Measurements from ENCODE around the gene LITAF.

Gene LITAF

GRCh38 chr16:11547118-11547916 is 39.4 kb downstream of the LITAF start:
- no peak for DNase-seq

- DNase-seq: no peak
Measured at GRCh38 chr16:11546608-11547061, 40.1 kb downstream of the LITAF start.

- no peak for DNase-seq
Measured at GRCh38 chr16:11543661-11544393, 42.9 kb downstream of the LITAF start.

GRCh38 chr16:11542069-11542744 is 44.5 kb downstream of the LITAF start:
- no peak for DNase-seq

DNA sequence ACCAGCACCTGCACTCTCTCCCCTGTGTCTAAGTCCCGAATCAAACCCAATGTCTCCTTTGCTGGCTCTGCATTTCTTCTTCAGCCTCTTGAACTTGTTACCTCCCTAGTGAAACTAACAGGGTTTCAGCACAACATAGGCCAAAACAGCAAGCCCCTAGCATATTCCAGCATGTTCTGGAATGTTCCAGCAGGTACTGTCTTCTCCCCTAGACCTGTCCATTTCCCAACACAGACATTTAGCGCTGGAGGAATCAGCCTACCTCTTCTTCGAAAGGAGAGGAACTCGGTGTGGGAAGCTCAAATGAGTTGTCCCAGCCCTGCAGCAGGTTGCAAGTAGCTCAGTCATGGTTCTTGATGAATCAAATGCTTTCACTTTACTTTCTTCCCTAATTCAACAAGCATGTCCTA is 47.1 kb downstream of the LITAF start:
- DNase-seq: no peak

DNA sequence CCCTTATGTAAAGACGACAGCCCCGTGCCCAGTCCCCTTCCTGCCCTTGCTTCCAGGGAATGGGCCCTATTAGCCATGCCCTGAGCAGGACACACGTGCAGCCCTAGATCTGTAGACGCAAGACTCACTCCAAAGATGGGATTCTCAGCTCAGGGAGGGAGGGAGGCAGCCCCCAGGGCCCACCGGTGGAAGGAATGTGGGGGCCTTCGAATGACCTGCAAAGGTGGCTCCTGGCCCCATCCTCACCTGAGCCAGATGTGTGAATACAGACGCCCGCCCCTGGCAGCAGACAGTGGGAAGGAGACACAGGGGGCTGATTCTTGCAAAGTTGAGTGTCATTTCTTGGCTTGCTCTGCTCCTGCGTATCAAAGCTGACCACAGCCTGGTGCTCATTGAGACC is 47.8 kb downstream of the LITAF start:
- no peak for DNase-seq

- no peak for DNase-seq
Measured at GRCh38 chr16:11536104-11536866, 50.4 kb downstream of the LITAF start.

- peak; percentile 34 for DNase-seq
Measured at GRCh38 chr16:11535494-11535893, 51.2 kb downstream of the LITAF start.

DNA sequence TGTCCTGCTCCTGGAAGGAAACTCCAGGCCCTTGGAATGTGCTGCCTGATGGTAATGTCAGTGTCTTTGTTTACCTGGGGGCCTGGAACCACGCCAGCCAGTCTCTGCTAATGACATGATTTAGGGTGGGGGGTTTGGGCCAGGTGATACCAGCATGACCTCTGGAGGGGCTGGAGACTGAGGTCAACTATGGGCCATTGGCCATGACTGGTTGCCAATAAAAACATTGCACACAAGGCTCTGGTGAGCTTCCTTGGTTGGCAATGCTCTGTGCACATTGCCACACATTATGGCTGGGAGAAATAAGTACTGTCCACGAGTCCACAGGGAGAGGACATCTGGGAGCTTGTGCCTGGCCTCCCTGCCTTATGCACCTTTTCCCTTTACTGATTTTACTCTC is 52.5 kb downstream of the LITAF start:
- no peak for DNase-seq

DNA sequence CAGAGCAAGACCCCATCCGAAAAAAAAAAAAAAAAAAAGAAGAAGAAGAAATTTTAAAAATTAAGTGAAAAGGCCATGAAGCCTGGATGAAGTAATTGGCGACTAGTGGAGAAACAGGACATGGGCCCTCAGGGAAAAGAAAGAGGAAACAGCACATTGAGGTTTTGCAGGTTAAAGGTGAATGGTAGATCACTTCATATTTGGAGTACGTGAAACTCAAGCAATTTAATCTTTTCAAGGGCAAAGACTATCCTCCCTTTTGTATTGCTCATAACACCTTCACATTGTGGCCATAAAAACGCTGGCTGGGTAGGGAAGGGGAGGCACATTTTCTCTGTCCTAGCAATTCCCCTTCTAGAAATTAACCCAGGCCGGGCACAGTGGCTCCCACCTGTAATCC is 53.1 kb downstream of the LITAF start:
- no peak for DNase-seq

GRCh38 chr16:11530171-11530940 is 56.4 kb downstream of the LITAF start:
- no peak for DNase-seq

GRCh38 chr16:11529285-11529684 is 57.4 kb downstream of the LITAF start:
- DNase-seq: no peak

- DNase-seq: no peak
Measured at GRCh38 chr16:11528053-11528452, 58.7 kb downstream of the LITAF start.

GRCh38 chr16:11526655-11527350 is 59.9 kb downstream of the LITAF start:
- DNase-seq: no peak

GRCh38 chr16:11524098-11524760 is 62.5 kb downstream of the LITAF start:
- no peak for DNase-seq

DNA sequence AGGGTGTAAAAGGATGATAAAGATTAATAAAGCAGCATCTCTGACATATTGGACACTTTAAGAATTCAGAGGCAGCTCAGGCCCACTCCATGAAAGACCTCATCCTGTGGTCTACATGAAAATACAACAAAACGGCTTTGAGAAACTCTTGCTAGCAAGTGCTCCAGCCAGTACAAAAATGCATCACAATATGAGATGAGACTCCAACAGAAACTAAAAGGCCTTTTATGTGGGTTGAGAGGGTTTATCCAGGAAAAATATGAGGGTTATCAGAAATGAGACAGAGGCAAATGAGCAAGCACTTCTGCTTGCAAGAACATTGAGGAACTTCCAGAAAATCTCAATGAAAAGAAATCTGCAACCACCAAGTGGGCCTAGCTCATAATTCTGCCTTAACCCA is 65.7 kb downstream of the LITAF start:
- no peak for DNase-seq

GRCh38 chr16:11520442-11520841 is 66.3 kb downstream of the LITAF start:
- DNase-seq: no peak

DNA sequence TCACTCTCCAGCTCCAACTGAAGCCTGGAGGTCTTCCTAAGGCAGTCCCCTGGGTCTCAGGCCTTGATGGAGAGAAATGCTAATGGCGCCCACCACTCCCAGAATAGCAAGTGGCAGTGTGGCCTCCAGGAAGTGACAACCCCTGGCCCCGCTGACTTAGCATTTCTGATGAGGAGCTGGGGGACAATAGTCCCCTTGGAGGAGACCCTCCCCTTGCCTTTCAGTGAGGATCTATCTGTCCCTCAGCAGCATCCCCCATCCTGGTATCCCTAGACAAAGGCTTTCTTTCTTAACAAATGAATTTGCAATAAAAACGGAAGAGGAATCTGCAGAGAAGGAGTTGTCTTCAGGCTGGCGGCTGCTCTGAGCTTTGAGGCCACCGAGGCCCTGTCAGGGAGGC is 68.8 kb downstream of the LITAF start:
- DNase-seq: no peak

- DNase-seq: no peak
Measured at GRCh38 chr16:11515540-11516430, 70.9 kb downstream of the LITAF start.

DNA sequence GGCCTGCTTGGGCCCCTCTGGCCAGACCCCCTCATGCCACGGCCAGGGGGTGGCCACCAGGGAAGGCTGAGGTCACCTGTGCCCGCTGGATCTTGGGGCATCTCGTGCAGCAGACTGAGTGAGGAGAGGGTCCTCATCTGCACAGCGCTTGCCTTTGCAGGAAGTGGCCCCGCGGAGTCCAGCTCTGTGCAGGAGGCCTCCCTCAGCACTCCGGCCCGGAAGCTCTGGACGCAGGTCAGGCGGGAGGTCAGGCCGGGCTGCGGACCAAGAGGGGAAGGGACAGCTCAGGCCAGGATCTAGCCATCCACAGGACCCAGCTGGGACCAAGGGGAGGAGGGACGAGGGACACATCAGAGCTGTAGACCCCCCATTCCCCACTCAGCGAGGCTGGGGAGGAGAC is 72.4 kb downstream of the LITAF start:
- DNase-seq: no peak
